GM10248 (cell line): Measurements from ENCODE around the gene CUX1.
"Not testable (repeated sequence)": the region's sequence is repeated elsewhere in the genome, so short reads cannot be mapped to it uniquely, and the experiment has no call there.

Source experiments
- CTCF ChIA-PET: fragments of 300-600 bp; sonication (Branson Sonifier 250); formaldehyde crosslinking; extraction: SDS; loops from one replicate; lab custom pipeline; 2021; ENCODE audit warnings: antibody characterized with exemption; lab: Yijun Ruan, JAX
- POLR2A ChIA-PET: fragments of 350-650 bp; sonication (Branson Sonifier 250); formaldehyde crosslinking; extraction: SDS; loops from one replicate; lab custom pipeline; 2020; ENCODE audit warnings: antibody characterized with exemption; lab: Yijun Ruan, JAX
- DNase-seq: peaks from one replicate; pipeline ENCODE4 v3.0.0; 2012; ENCODE audit errors: extremely low spot score
- CTCF ChIP-seq: IDR thresholded peaks from 2 replicates; pipeline ENCODE4 v1.5.1; 2012; ENCODE audit warnings: mild to moderate bottlenecking, low read depth; ENCODE audit errors: extremely low read depth, missing control alignments, control extremely low read depth

The CUX1 gene

GRCh38 chr7:101832205-101832631 is 14.8 kb downstream of the CUX1 start:
- no peak for DNase-seq
- POLR2A ChIA-PET, result interaction anchor here (1.1 kb wide), 1 partner anchor 103 kb away, joined by 4 read pairs; no protein-coding TSS in a partner anchor
- CTCF ChIA-PET, result interaction anchor here (0.9 to 1.6 kb wide), 2 partner anchors 9 to 12 kb away, joined by 3 to 5 read pairs; no protein-coding TSS in a partner anchor
- no peak for TF ChIP-seq CTCF

GRCh38 chr7:101832685-101833375 is 15.4 kb downstream of the CUX1 start:
- ChIA-PET POLR2A (interaction anchor here (1.1 kb wide), 1 partner anchor 103 kb away, joined by 4 read pairs; no protein-coding TSS in a partner anchor), CTCF (interaction anchor here (0.9 to 1.6 kb wide), 2 partner anchors 9 to 13 kb away, joined by 3 to 5 read pairs; no protein-coding TSS in a partner anchor)
- no peak for DNase-seq
- TF ChIP-seq CTCF, result no peak

GRCh38 chr7:101833799-101834198 is 16.4 kb downstream of the CUX1 start:
- CTCF ChIA-PET, result interaction anchor here (1.1 kb wide), 1 partner anchor 23 kb away, joined by 5 read pairs; no protein-coding TSS in a partner anchor
- no peak for TF ChIP-seq CTCF
- POLR2A ChIA-PET, result interaction anchor here (0.6 kb wide), 1 partner anchor 124 kb away, joined by 5 read pairs; no protein-coding TSS in a partner anchor
- DNase-seq, result no peak

GRCh38 chr7:101835136-101835535 is 17.7 kb downstream of the CUX1 start:
- no peak for TF ChIP-seq CTCF
- no peak for DNase-seq
- POLR2A ChIA-PET, result no interaction called here
- CTCF ChIA-PET, result no interaction called here

- DNase-seq, result not testable (repeated sequence)
- ChIA-PET CTCF (interaction anchor here (2.9 kb wide), 1 partner anchor 19 kb away, joined by 12 read pairs; no protein-coding TSS in a partner anchor), POLR2A (interaction anchor here (0.6 kb wide), 1 partner anchor 21 kb away, joined by 8 read pairs; no protein-coding TSS in a partner anchor)
Measured at GRCh38 chr7:101837433-101837832, 20.0 kb downstream of the CUX1 start.

- POLR2A ChIA-PET, result no interaction called here
- CTCF ChIA-PET, result interaction anchor here (2.9 kb wide), 1 partner anchor 18 kb away, joined by 12 read pairs; no protein-coding TSS in a partner anchor
Measured at GRCh38 chr7:101838837-101839483, 21.5 kb downstream of the CUX1 start.

More at GRCh38 chr7:101838837-101839483, 21.5 kb downstream of the CUX1 start:
- no peak for DNase-seq
- TF ChIP-seq CTCF, result no peak
